Subcutaneous abdominal adipose tissue (tissue), 5 donors: ENCODE data around the gene EHD1.
A peak's percentile ranks its signal among the peaks of the same experiment; 100 is the strongest.

ENCODE experiments used
- H3K27ac ChIP-seq: one replicate; pipeline ENCODE4 v1.7.0; 2013; ENCODE audit warnings: low read depth, mild to moderate bottlenecking, inconsistent platforms, low read length, moderate library complexity
- H3K27me3 ChIP-seq, 5 donors: one replicate each; pipeline ENCODE4 v1.7.0; 2013; ENCODE audit warnings: low read length in 5 of 5, inconsistent platforms in 1 of 5; ENCODE audit not compliant: control insufficient read depth in 5 of 5, insufficient read depth in 4 of 5
- H3K36me3 ChIP-seq, 5 donors: one replicate each; pipeline ENCODE4 v1.7.0; 2013; ENCODE audit warnings: low read length in 5 of 5; ENCODE audit not compliant: control insufficient read depth in 5 of 5, insufficient read depth in 5 of 5
- H3K4me1 ChIP-seq, 5 donors: one replicate each; pipeline ENCODE4 v1.7.0; 2013; ENCODE audit warnings: low read length in 5 of 5, mild to moderate bottlenecking in 3 of 5, moderate library complexity in 1 of 5; ENCODE audit not compliant: control insufficient read depth in 5 of 5, insufficient read depth in 5 of 5
- H3K4me3 ChIP-seq, 5 donors: one replicate each; pipeline ENCODE4 v1.7.0; 2013; ENCODE audit warnings: low read length in 5 of 5, low read depth in 1 of 5
- H3K9ac ChIP-seq, 5 donors: one replicate each; pipeline ENCODE4 v1.7.0; 2013; ENCODE audit warnings: low read length in 5 of 5, mild to moderate bottlenecking in 4 of 5, moderate library complexity in 3 of 5
- H3K9me3 ChIP-seq, 5 donors: one replicate each; pipeline ENCODE4 v1.7.0; 2013; ENCODE audit warnings: low read length in 5 of 5; ENCODE audit not compliant: control insufficient read depth in 5 of 5
- donor health status: healthy.
- donor health status: healthy.
- donor health status: healthy.
- donor health status: healthy.
- donor health status: healthy.

EHD1 gene

DNA sequence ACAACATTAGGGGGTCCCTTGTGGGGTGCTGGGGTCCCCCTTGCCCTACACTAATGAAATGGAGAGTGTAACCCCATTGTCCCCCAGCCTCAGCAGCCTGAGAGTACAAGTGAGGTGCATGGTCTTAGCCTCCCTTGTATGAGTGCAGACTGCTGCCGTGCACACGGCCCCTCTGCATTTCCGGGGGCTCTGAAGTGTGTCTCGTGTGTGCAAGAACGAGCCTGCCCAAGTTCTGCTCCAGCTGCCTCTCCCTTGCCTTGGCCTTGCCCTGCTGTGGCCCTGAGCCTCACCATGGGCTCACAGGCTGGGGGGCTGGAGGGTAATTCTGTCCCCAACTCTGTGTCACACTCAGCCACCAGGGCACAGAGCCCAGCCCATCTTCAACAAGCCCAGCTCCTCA, 5.2 kb upstream of the EHD1 start:
- H3K27ac ChIP-seq = no peak overlapping the region
- H3K36me3 ChIP-seq = no peaks in the 10 kb centered on the region
- H3K4me3 ChIP-seq = no peak overlapping the region
- no peaks in the 10 kb centered on the region for H3K27me3 ChIP-seq
- no peak overlapping the region for H3K9ac ChIP-seq
- H3K4me1 ChIP-seq = peaks cover 6 to 54% (median 49%) of the 10 kb centered on the region in 5 donors
- no peaks in the 10 kb centered on the region for H3K9me3 ChIP-seq

DNA sequence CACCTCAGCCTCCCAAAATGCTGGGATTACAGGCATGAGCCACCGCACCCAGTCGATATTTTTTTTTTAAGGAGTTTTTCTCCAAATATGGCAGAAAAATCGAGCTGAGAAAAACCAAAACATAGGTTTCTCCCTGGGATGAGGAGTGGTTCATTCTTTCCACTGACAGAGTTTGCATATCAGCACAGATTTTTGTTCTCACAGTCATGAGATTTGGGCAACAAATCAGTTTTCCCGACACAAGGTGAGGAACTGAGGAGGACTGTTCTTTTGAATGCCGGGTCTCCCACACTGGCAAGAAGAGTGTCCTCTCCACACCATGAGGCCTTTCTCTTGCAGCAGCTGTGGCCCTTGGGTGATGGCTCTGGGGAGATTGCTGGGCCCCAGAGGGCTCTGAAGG, 3.8 kb upstream of the EHD1 start:
- Histone ChIP-seq H3K27ac (no peak overlapping the region), H3K4me3 (no peak overlapping the region), H3K4me1 (peaks cover 5 to 52% (median 46%) of the 10 kb centered on the region in 5 donors)

GRCh38 chr11:64881476-64881875, 3.1 kb upstream of the EHD1 start:
- Histone ChIP-seq H3K4me3 (no peak overlapping the region), H3K4me1 (peaks cover 11 to 59% (median 53%) of the 10 kb centered on the region in 5 donors), H3K9me3 (no peaks in the 10 kb centered on the region), H3K27ac (no peak overlapping the region), H3K9ac (no peak overlapping the region), H3K27me3 (no peaks in the 10 kb centered on the region), H3K36me3 (peaks cover 0 to under 1% (median 0%) of the 10 kb centered on the region in 5 donors)

More for the DNA sequence above, 3.8 kb upstream of the EHD1 start:
- Histone ChIP-seq H3K36me3 (no peaks in the 10 kb centered on the region), H3K9me3 (no peaks in the 10 kb centered on the region), H3K27me3 (no peaks in the 10 kb centered on the region), H3K9ac (no peak overlapping the region)

GRCh38 chr11:64880240-64881001, 2.0 kb upstream of the EHD1 start:
- peak overlapping the region in 2 of 5 donors; percentile 24 to 90 for H3K4me3 ChIP-seq
- H3K27me3 ChIP-seq = no peaks in the 10 kb centered on the region
- peaks cover 0 to 4% (median 0%) of the 10 kb centered on the region in 5 donors for H3K36me3 ChIP-seq
- H3K9ac ChIP-seq = peak overlapping the region in 3 of 5 donors; percentile 43 to 87 (median 65)
- H3K27ac ChIP-seq = peak overlapping the region; percentile 99
- no peaks in the 10 kb centered on the region for H3K9me3 ChIP-seq
- H3K4me1 ChIP-seq = peaks cover 21 to 64% (median 59%) of the 10 kb centered on the region in 5 donors

DNA sequence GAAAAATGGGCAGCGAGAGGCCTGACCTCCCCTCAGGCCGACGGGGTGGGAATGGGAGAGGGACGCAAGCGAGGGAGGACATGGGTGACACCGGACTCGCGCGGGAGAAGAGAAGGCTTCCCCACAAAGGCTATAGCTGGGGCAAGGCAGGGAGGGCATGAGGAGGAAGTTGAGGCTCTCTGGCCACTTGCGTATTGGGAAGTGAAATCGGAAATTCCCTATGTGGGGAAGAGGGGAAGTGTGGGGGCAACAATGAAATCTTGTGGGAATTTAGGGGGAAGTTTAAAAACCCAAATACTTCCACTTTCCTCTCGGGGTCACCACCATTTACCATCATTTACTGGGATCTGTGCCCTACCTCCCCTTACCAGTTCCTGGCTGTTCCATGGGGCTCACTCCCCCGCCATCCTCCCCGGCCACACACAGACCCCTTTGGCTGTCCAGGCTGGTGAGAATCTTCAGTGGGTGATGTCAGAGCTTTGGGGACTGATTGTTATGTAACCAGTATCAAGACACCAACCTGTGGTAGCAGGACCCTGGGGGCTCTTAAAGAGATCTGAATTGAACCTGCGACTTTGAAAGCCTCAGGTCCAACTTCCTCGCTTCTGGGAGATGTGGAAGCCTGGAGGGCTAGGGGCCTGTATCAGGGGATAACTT, 951 bp upstream of the EHD1 start:
- no peaks in the 10 kb centered on the region for H3K27me3 ChIP-seq
- peak overlapping the region; percentile 63 to 94 (median 78) for H3K4me3 ChIP-seq
- peaks cover 21 to 72% (median 66%) of the 10 kb centered on the region in 5 donors for H3K4me1 ChIP-seq
- no peaks in the 10 kb centered on the region for H3K9me3 ChIP-seq
- H3K36me3 ChIP-seq = peaks cover 0 to 11% (median 6%) of the 10 kb centered on the region in 5 donors
- H3K27ac ChIP-seq = peak overlapping the region; percentile 99
- peak overlapping the region; percentile 73 to 93 (median 87) for H3K9ac ChIP-seq

- Histone ChIP-seq H3K27me3 (no peaks in the 10 kb centered on the region), H3K36me3 (peaks cover 0 to 17% (median 12%) of the 10 kb centered on the region in 5 donors), H3K27ac (peak overlapping the region; percentile 94), H3K4me1 (peaks cover 23 to 77% (median 71%) of the 10 kb centered on the region in 5 donors), H3K9ac (peak overlapping the region; percentile 73 to 98 (median 96)), H3K4me3 (peak overlapping the region; percentile 86 to 100 (median 94)), H3K9me3 (no peaks in the 10 kb centered on the region)
Measured at GRCh38 chr11:64878223-64878493, 263 bp downstream of the EHD1 start.

- Histone ChIP-seq H3K4me1 (peaks cover 23 to 83% (median 77%) of the 10 kb centered on the region in 5 donors), H3K9me3 (no peaks in the 10 kb centered on the region), H3K27ac (peak overlapping the region; percentile 94), H3K27me3 (no peaks in the 10 kb centered on the region), H3K36me3 (peaks cover 0 to 23% (median 18%) of the 10 kb centered on the region in 5 donors), H3K9ac (peak overlapping the region; percentile 73 to 98 (median 96)), H3K4me3 (peak overlapping the region; percentile 90 to 100 (median 98))
Measured at GRCh38 chr11:64877390-64878222, 815 bp downstream of the EHD1 start.

GRCh38 chr11:64876835-64877341, 1.5 kb downstream of the EHD1 start:
- H3K9me3 ChIP-seq = no peaks in the 10 kb centered on the region
- peaks cover 23 to 86% (median 82%) of the 10 kb centered on the region in 5 donors for H3K4me1 ChIP-seq
- H3K36me3 ChIP-seq = peaks cover 0 to 28% (median 23%) of the 10 kb centered on the region in 5 donors
- H3K4me3 ChIP-seq = peak overlapping the region; percentile 90 to 100 (median 98)
- H3K27ac ChIP-seq = peak overlapping the region; percentile 94
- H3K27me3 ChIP-seq = no peaks in the 10 kb centered on the region
- H3K9ac ChIP-seq = peak overlapping the region; percentile 73 to 98 (median 96)

GRCh38 chr11:64876229-64876750, 2.1 kb downstream of the EHD1 start:
- H3K4me1 ChIP-seq = peaks cover 28 to 88% (median 83%) of the 10 kb centered on the region in 5 donors

More at GRCh38 chr11:64876229-64876750, 2.1 kb downstream of the EHD1 start:
- H3K4me3 ChIP-seq = peak overlapping the region; percentile 90 to 100 (median 98)
- H3K9me3 ChIP-seq = no peaks in the 10 kb centered on the region
- H3K27me3 ChIP-seq = no peaks in the 10 kb centered on the region
- H3K27ac ChIP-seq = peak overlapping the region; percentile 94
- peak overlapping the region in 4 of 5 donors; percentile 84 to 98 (median 97) for H3K9ac ChIP-seq
- peaks cover 0 to 34% (median 29%) of the 10 kb centered on the region in 5 donors for H3K36me3 ChIP-seq
